ENCODE data around the gene NOXA1.

Gene NOXA1

DNA sequence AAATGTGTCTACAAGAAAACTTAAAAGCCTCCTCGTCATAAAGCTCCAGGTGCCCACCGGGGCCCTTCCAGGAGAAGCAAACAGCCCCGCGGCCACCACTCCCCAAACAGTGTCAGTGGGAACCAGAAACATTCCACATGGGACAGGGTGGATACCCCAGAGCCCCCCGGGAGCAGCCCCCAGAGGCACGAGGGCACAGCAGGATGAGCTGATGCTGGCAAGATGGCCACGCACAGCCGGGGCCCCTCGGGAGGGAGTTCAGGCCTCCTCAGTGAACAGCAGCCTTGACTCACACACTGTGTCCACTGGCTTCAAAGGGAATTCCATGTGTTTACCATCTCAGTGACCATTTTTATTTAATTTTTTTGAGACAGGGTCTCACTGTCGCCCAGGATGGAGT, 10.8 kb upstream of the NOXA1 start:
- no peak for DNase-seq (ENCODE audit: low spot score in 2 of 2)
- no peak overlapping the region for H3K4me3 Mint-ChIP-seq
- no peak overlapping the region for H3K27ac Mint-ChIP-seq (ENCODE audit: low read depth)
- H3K27me3 Mint-ChIP-seq: no peaks in the 10 kb centered on the region
- H3K4me1 Mint-ChIP-seq: peaks cover 11% of the 10 kb centered on the region
- H3K9me3 Mint-ChIP-seq: no peaks in the 10 kb centered on the region
- no peak for ATAC-seq (replicated peaks; ENCODE audit: extremely low read depth, poor library complexity, severe bottlenecking)
- peaks cover 4% of the 10 kb centered on the region for H3K36me3 Mint-ChIP-seq (ENCODE audit: insufficient read depth)

DNA sequence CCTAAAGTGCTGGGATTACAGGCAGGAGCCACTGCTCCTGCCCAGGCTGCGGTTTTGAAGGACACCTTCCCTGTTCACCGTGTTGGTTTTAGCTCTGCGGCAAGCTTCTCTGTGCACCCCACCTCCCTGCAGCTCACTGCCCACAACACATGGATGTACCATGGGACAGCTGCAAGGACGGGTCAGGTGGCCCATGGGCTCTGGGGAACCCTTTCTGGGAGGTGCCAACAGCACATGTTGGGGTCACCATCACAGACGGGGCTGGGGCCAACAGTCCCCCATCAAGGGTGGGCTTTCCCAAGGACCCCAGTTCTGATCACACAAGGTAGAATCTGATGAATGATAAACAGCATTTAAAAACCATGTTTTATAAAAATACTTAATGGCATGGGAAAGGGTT, 7.7 kb upstream of the NOXA1 start:
- no peaks in the 10 kb centered on the region for H3K9me3 Mint-ChIP-seq
- ATAC-seq (replicated peaks; ENCODE audit: extremely low read depth, poor library complexity, severe bottlenecking) (no peak), DNase-seq (ENCODE audit: low spot score in 2 of 2) (no peak)
- H3K27me3 Mint-ChIP-seq: no peaks in the 10 kb centered on the region
- H3K27ac Mint-ChIP-seq (ENCODE audit: low read depth): no peak overlapping the region
- no peak overlapping the region for H3K4me3 Mint-ChIP-seq
- H3K36me3 Mint-ChIP-seq (ENCODE audit: insufficient read depth): peaks cover 4% of the 10 kb centered on the region
- peaks cover 9% of the 10 kb centered on the region for H3K4me1 Mint-ChIP-seq

DNA sequence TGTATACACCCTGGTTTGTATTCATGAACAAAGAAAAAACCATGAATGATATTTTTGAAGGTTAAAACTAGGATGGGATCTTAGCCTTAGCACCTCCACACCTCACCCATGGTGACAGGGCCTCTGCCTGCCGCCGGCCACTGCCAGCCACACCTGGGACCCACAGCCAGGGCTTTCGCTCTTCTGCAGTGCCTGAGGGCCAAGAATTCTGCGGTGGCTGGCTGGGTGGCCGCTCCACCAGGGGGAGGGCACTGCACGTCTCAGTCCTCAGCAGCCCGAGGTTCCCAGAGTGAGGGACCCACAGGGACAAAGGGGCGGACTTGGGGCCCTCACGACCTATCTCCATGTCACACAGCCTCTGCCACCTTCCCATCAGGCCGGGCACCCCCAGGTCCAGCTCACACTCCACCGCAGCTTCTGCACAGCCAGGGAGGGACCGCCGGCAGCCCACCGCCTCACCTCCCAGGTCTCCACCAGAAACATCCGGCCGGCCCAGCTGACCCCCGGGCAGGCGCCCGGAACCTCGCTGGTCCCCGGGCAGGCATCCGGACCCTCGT, 7.1 kb upstream of the NOXA1 start:
- H3K27me3 Mint-ChIP-seq: no peaks in the 10 kb centered on the region

DNA sequence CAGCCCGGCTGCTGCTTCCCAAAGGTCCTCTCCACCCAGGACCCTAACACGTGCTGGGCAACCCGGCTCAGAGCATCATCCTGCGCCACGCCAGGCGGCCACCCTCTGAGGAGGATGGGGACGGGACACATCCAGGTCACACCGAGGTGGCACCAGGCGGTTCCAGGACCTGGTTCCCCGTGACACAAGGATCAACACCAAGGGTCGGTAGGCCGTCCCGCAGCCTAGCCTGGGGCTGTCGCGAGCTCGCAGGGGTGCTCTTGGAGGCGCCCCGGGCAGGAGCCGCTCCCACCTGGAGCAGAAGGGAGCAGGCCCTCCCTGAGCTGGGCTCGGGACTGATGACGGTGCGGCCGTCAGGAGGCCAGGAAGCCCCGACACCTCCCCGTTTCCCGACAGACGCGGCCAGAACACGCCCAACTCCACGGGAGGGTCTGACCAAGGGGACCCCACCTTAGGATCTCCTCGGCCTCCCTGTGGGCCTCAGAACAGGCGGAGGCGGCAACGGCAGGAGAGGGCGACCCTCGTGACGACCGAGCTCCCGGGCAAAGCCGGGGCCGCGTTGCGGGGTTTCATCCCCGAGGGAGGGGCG, 6.5 kb upstream of the NOXA1 start:
- ATAC-seq (replicated peaks; ENCODE audit: extremely low read depth, poor library complexity, severe bottlenecking): no peak
- Mint-ChIP-seq H3K27me3 (no peaks in the 10 kb centered on the region), H3K4me3 (peak overlapping the region; percentile 55), H3K27ac (ENCODE audit: low read depth) (no peak overlapping the region), H3K4me1 (peaks cover 7% of the 10 kb centered on the region), H3K9me3 (no peaks in the 10 kb centered on the region), H3K36me3 (ENCODE audit: insufficient read depth) (peaks cover 4% of the 10 kb centered on the region)
- DNase-seq (ENCODE audit: low spot score in 2 of 2): no peak

More for the DNA sequence above, 7.1 kb upstream of the NOXA1 start:
- Mint-ChIP-seq H3K9me3 (no peaks in the 10 kb centered on the region), H3K36me3 (ENCODE audit: insufficient read depth) (peaks cover 4% of the 10 kb centered on the region), H3K4me3 (no peak overlapping the region), H3K4me1 (peaks cover 7% of the 10 kb centered on the region), H3K27ac (ENCODE audit: low read depth) (no peak overlapping the region)
- ATAC-seq (replicated peaks; ENCODE audit: extremely low read depth, poor library complexity, severe bottlenecking) (no peak), DNase-seq (ENCODE audit: low spot score in 2 of 2) (no peak)

DNA sequence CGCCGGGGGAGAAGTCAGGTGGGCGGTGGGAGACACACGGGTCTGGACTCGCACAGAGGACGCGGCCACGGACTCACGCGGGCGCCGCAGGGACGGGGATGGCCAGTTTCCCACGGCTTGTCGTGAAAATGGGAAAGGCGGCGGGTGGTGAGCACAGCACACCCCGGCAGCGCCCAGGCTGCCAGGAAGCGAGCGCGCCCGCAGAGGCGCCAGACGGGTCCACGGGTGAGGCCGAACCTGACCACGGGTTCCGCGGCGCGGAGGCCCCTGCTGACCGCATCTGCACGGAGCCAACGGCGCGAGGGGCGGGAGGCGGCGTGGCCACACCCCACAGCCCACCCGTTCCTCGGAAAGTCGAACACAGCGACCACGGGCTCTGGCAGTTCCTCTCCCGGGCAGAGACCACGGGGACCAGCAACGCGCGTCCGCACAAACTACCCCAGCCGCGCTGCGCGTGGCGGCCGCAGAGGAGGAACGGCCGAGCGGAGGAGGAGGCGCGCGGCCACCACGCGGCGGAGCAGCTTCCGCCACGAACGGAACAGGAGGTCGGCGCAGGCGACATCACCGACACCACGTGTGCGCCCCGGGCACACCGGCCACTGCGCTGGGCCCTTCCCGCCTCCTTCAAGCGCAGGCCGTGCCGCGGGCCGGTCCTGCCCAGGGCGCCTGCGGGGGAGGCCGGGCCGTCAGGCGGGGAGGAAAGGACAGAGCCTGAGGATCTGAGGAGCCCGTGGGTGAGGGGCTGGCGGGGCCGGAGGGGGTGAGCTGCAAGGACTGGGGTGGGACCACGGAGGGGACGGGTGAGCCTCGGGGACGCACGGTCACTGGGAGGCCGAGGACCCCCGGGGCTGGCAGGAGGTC, 5.8 kb upstream of the NOXA1 start:
- Mint-ChIP-seq H3K4me1 (peaks cover 7% of the 10 kb centered on the region), H3K4me3 (peak overlapping the region; percentile 55), H3K27me3 (no peaks in the 10 kb centered on the region), H3K36me3 (ENCODE audit: insufficient read depth) (peaks cover 4% of the 10 kb centered on the region), H3K9me3 (no peaks in the 10 kb centered on the region), H3K27ac (ENCODE audit: low read depth) (no peak overlapping the region)
- ATAC-seq (replicated peaks; ENCODE audit: extremely low read depth, poor library complexity, severe bottlenecking) (peak; percentile 36), DNase-seq (ENCODE audit: low spot score in 2 of 2) (no peak)

DNA sequence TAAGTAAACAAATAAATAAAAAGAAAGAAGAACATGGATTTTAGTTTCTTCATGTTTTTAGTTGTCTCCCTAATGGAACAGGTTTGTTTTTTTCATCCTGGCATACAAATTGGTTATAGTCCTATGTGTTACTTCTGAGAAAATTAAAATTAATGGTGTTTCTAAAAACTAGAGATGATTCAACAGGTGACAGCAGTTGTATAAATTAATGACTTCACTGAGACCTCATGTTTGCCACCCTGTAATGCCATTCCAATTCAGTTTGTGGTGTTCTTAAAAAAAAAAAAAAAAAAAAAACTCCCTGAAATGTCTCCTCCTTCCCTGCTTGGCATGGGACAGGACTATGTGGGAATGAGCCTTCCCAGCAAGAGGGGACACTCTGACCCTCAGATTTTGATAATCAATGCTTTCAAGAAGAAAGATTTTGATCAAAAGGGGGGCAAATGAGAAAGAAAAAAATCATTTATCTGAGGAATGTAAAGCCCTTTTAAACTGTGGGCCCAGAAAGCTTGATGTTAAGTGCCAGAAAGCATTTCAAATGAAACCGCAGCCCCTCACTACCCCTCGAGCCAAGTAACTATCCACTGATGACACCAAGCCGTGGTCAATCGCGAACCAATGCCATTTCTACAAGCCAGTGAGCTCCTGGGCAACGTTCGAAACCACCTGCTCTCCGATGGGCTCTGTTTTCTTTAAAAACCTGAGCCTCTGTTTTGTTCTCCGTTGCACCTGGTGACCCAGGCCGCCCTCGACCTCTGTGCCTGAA, 1.2 kb upstream of the NOXA1 start:
- Mint-ChIP-seq H3K27ac (ENCODE audit: low read depth) (no peak overlapping the region), H3K27me3 (no peaks in the 10 kb centered on the region), H3K4me3 (peak overlapping the region; percentile 75), H3K9me3 (no peaks in the 10 kb centered on the region), H3K4me1 (no peaks in the 10 kb centered on the region), H3K36me3 (ENCODE audit: insufficient read depth) (no peaks in the 10 kb centered on the region)
- DNase-seq (ENCODE audit: low spot score in 2 of 2): no peak
- ATAC-seq (replicated peaks; ENCODE audit: extremely low read depth, poor library complexity, severe bottlenecking): no peak

DNA sequence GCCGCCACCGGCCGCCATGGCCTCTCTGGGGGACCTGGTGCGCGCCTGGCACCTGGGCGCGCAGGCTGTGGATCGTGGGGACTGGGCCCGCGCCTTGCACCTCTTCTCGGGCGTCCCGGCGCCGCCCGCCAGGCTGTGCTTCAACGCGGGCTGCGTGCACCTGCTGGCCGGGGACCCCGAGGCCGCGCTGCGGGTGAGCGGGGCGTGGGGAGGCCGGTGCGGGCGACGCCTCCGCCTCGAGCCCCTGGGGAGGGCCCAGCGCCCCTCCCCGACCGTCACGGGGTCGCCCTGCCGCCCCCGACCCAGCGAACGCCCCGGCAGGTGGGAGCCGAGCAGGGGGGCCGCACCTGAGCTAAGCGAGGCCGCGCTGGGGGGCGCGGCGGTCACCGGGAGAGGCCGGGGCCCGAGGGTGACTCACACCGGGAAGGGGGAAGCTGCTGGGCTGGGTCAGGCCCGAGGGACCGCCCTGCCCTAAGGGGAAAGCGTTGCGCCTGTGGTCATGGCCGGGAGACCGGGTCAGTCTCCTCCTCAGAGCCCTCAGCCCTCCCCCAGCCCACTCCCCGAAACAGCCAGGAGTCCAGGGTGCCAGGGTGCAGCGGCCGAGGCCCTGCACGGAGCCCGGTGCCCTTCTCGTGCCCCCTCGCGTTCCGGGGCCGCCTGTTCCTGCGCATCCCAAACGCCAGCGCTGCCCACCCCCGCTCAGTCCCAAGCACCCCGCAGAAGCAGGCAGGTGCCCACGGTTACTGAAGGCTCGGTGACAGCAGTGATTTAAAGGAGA, 510 bp downstream of the NOXA1 start:
- Mint-ChIP-seq H3K27me3 (no peaks in the 10 kb centered on the region), H3K4me3 (peak overlapping the region; percentile 59), H3K36me3 (ENCODE audit: insufficient read depth) (no peaks in the 10 kb centered on the region), H3K9me3 (no peaks in the 10 kb centered on the region), H3K4me1 (no peaks in the 10 kb centered on the region), H3K27ac (ENCODE audit: low read depth) (no peak overlapping the region)
- DNase-seq (ENCODE audit: low spot score in 2 of 2) (no peak), ATAC-seq (replicated peaks; ENCODE audit: extremely low read depth, poor library complexity, severe bottlenecking) (peak; percentile 63)

DNA sequence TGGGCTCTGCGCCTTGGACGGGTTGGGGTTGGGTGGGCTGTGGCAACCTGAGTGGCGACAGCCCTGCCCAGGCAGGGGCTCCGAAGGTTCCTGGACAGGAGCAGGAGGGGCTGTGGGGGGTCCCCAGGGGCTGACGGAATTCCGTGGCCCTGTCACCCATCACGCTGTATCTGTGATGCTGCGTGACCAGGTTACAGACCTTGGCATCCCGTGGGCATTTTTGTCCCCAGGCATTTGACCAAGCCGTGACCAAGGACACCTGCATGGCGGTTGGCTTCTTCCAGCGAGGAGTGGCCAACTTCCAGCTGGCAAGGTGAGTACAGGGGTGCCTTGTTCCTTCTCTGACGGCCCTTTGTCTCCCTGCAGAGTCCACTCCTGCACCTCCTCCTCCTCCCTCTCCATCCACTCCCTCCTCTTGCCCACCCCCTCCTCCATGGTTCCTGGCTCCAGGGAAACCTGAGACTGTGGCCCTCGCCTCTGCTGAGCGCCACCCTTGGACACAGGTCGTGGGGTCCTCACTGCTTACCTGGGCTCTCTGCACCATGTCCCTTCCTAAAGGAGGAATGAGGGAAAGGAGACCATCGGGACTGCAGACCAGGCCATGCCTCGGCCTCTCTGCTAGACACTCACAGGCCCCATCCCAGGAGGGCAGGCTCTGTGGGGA, 3.0 kb downstream of the NOXA1 start:
- no peak overlapping the region for H3K4me3 Mint-ChIP-seq
- DNase-seq (ENCODE audit: low spot score in 2 of 2): no peak
- no peaks in the 10 kb centered on the region for H3K27me3 Mint-ChIP-seq
- H3K27ac Mint-ChIP-seq (ENCODE audit: low read depth): no peak overlapping the region
- H3K36me3 Mint-ChIP-seq (ENCODE audit: insufficient read depth): no peaks in the 10 kb centered on the region
- no peaks in the 10 kb centered on the region for H3K4me1 Mint-ChIP-seq
- ATAC-seq (replicated peaks; ENCODE audit: extremely low read depth, poor library complexity, severe bottlenecking): no peak
- H3K9me3 Mint-ChIP-seq: no peaks in the 10 kb centered on the region

DNA sequence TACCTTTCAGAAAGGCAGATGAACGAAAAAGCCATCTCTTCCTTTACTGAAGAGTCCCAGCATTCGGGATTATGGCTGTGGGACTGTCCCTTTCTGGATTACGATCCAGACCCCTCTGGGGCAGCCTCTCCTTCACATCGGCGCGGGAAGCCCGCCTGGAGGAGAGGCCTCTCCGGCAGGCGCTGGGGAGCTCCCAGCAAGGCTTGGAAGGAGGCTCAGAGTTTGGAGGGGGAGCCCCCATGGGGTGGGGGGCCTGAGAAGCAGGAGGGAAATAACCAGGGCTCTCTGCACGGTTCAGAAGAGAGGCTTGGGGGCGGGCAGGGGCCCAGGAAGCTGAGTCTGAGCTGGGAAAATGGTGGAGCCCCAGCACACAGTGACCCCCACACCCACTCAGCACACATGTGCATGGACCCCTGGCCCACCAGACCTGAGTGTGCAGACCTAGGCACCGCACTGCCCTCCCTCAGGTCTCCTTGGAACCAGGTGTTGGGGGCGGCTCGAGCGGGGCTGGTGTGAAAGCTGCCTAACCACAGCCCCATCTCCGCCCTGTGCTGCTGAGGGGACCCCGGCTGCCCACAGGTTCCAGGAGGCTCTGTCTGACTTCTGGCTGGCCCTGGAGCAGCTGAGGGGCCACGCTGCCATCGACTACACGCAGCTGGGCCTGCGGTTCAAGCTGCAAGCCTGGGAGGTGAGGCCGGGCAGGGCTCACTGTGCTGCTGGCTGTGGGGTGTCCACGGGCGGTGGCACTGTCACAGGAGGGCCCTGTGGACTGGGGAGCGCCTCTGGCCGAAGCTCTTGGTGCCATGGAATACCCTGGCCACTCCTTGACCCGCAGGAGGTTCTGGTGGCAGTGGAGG, 4.5 kb downstream of the NOXA1 start:
- no peak for DNase-seq (ENCODE audit: low spot score in 2 of 2)
- H3K27ac Mint-ChIP-seq (ENCODE audit: low read depth): no peak overlapping the region
- no peaks in the 10 kb centered on the region for H3K27me3 Mint-ChIP-seq
- H3K4me3 Mint-ChIP-seq: no peak overlapping the region
- no peaks in the 10 kb centered on the region for H3K9me3 Mint-ChIP-seq
- H3K36me3 Mint-ChIP-seq (ENCODE audit: insufficient read depth): no peaks in the 10 kb centered on the region
- no peaks in the 10 kb centered on the region for H3K4me1 Mint-ChIP-seq
- ATAC-seq (replicated peaks; ENCODE audit: extremely low read depth, poor library complexity, severe bottlenecking): no peak

DNA sequence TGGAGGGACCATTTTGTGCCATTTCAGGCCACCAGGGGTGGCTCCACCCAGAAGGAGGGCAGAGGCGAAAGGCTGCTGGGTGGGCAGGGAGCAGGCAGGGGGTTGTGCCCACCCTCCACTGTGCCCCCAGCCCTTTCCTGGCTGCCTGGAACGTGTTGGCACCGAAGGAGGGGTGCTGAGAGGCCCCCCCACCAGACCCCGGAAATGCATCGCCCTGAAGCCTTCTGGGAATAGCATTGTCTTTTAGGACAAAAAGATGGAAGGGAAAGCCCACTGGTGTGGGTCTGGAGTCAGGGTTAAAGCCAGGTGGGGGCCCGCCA, 5.1 kb downstream of the NOXA1 start:
- Mint-ChIP-seq H3K4me3 (no peak overlapping the region), H3K27me3 (no peaks in the 10 kb centered on the region), H3K4me1 (no peaks in the 10 kb centered on the region), H3K27ac (ENCODE audit: low read depth) (no peak overlapping the region), H3K36me3 (ENCODE audit: insufficient read depth) (no peaks in the 10 kb centered on the region), H3K9me3 (no peaks in the 10 kb centered on the region)
- ATAC-seq (replicated peaks; ENCODE audit: extremely low read depth, poor library complexity, severe bottlenecking) (no peak), DNase-seq (ENCODE audit: low spot score in 2 of 2) (no peak)

DNA sequence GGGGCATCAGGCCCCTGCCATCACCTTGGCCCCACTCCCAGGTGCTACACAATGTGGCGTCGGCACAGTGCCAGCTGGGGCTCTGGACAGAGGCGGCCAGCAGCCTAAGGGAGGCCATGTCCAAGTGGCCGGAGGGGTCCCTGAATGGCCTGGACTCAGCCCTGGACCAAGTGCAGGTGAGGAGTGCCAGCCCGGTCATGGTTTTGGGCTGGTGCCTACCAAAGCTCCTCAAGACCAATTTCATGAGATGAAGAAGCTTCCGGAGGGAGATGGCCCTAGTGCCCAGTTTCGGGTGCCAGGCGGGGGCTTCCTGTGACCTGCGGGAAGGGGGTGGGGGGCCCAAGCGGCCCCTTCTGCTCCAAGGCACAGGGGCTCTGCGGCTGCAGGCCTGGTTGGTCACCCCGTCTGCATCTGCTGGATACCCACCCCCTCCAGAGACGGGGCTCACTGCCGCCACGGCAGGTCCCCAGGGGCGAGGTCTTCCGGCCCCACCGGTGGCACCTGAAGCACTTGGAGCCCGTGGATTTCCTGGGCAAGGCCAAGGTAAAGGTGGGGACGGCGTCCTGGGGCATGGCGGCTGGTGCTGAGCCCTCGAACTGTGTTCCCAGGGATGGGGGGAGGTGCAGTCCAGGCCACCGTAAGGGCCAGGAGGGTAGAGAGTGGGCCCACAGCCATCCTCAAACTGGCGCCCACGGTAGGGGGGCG, 5.8 kb downstream of the NOXA1 start:
- no peaks in the 10 kb centered on the region for H3K36me3 Mint-ChIP-seq (ENCODE audit: insufficient read depth)
- ATAC-seq (replicated peaks; ENCODE audit: extremely low read depth, poor library complexity, severe bottlenecking) (no peak), DNase-seq (ENCODE audit: low spot score in 2 of 2) (no peak)
- no peak overlapping the region for H3K4me3 Mint-ChIP-seq
- no peaks in the 10 kb centered on the region for H3K4me1 Mint-ChIP-seq
- H3K27me3 Mint-ChIP-seq: no peaks in the 10 kb centered on the region
- H3K9me3 Mint-ChIP-seq: no peaks in the 10 kb centered on the region
- no peak overlapping the region for H3K27ac Mint-ChIP-seq (ENCODE audit: low read depth)
